Smooth muscle cell of the brain vasculature (primary cell): ENCODE measurements around the gene EHMT1.

Experiments
- DNase-seq: peaks from one replicate; pipeline ENCODE4 v3.0.0-alpha.2; 2012; ENCODE audit warnings: low read depth, low spot score

Gene EHMT1

GRCh38 chr9:137646341-137646740, 27.5 kb downstream of the EHMT1 start:
- no peak for DNase-seq

- DNase-seq = no peak
Measured at GRCh38 chr9:137647096-137647714, 28.4 kb downstream of the EHMT1 start.

- DNase-seq = no peak
Measured at GRCh38 chr9:137648396-137648795, 29.6 kb downstream of the EHMT1 start.

- DNase-seq = no peak
Measured at GRCh38 chr9:137649553-137649952, 30.7 kb downstream of the EHMT1 start.

- no peak for DNase-seq
Measured at GRCh38 chr9:137650259-137650658, 31.5 kb downstream of the EHMT1 start.

- DNase-seq = no peak
Measured at GRCh38 chr9:137650779-137651178, 32.0 kb downstream of the EHMT1 start.

- no peak for DNase-seq
Measured at GRCh38 chr9:137656416-137656815, 37.6 kb downstream of the EHMT1 start.

- no peak for DNase-seq
Measured at GRCh38 chr9:137657606-137658005, 38.8 kb downstream of the EHMT1 start.

GRCh38 chr9:137658781-137659180, 40.0 kb downstream of the EHMT1 start:
- no peak for DNase-seq

GRCh38 chr9:137660144-137660543, 41.3 kb downstream of the EHMT1 start:
- DNase-seq = no peak

- DNase-seq = no peak
Measured at GRCh38 chr9:137663584-137663983, 44.8 kb downstream of the EHMT1 start.

- no peak for DNase-seq
Measured at GRCh38 chr9:137664676-137665075, 45.9 kb downstream of the EHMT1 start.

- DNase-seq = no peak
Measured at GRCh38 chr9:137665226-137665625, 46.4 kb downstream of the EHMT1 start.

- DNase-seq = no peak
Measured at GRCh38 chr9:137665697-137666512, 47.1 kb downstream of the EHMT1 start.

- no peak for DNase-seq
Measured at GRCh38 chr9:137666513-137666822, 47.7 kb downstream of the EHMT1 start.

- DNase-seq = no peak
Measured at GRCh38 chr9:137666955-137667670, 48.3 kb downstream of the EHMT1 start.

- no peak for DNase-seq
Measured at GRCh38 chr9:137668203-137668602, 49.4 kb downstream of the EHMT1 start.

GRCh38 chr9:137669261-137669672, 50.5 kb downstream of the EHMT1 start:
- DNase-seq = no peak

- no peak for DNase-seq
Measured at GRCh38 chr9:137670391-137671195, 51.8 kb downstream of the EHMT1 start.

- DNase-seq = no peak
Measured at GRCh38 chr9:137671196-137671538, 52.4 kb downstream of the EHMT1 start.

GRCh38 chr9:137671721-137672120, 52.9 kb downstream of the EHMT1 start:
- no peak for DNase-seq
